ENCODE data around the gene WDR7. TPM values are rescaled to one million over a fixed set of nuclear protein-coding genes. Genes with fewer than 3 reads are reported as not detected.

WDR7 gene
- total RNA-seq, 1 experiment from 2014 or later = 7.8 TPM

DNA sequence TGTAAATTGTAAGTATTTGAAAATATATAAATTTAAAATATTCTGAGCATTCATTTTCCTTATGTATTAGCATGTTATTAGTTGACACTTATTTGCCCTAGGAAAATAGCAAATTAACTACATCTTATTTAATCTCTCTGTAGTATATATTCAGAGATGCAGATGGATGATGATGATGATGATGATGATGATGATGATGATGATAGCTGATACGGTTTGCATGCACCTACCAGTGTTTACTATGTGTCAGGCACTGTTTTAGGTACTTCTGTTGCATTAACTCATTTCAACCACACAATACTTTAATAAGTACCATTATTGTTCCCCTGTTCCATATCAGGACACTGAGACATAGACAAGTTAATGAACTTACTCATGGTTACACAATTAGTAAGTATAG lies 304.3 kb downstream of the WDR7 start:
- BruUV-seq (replicated peaks) = no TSS peak
- TF ChIP-seq, protein P1, sequence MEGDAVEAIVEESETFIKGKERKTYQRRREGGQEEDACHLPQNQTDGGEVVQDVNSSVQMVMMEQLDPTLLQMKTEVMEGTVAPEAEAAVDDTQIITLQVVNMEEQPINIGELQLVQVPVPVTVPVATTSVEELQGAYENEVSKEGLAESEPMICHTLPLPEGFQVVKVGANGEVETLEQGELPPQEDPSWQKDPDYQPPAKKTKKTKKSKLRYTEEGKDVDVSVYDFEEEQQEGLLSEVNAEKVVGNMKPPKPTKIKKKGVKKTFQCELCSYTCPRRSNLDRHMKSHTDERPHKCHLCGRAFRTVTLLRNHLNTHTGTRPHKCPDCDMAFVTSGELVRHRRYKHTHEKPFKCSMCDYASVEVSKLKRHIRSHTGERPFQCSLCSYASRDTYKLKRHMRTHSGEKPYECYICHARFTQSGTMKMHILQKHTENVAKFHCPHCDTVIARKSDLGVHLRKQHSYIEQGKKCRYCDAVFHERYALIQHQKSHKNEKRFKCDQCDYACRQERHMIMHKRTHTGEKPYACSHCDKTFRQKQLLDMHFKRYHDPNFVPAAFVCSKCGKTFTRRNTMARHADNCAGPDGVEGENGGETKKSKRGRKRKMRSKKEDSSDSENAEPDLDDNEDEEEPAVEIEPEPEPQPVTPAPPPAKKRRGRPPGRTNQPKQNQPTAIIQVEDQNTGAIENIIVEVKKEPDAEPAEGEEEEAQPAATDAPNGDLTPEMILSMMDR (IDR thresholded peaks at IDR 0.05; ENCODE audit: insufficient read depth in 1 of 2, low read depth in 1 of 2, low read length in 1 of 2, severe bottlenecking in 1 of 2, unreplicated experiment in 1 of 2) = no peak
- H3K27ac Mint-ChIP-seq (ENCODE audit: unreplicated experiment) = no peak overlapping the region
- Histone ChIP-seq H3K9me3 (no peaks in the 10 kb centered on the region), H3K36me3 (ENCODE audit: control insufficient read depth, insufficient read depth, low read length) (no peaks in the 10 kb centered on the region), H3K4me1 (no peaks in the 10 kb centered on the region), H3K4me3 (ENCODE audit: low read depth, low read length) (no peak overlapping the region), H3K27me3 (replicated peaks; ENCODE audit: control insufficient read depth, insufficient read depth, low read length) (no peaks in the 10 kb centered on the region)
- DNase-seq = no peak
- no peaks in the 10 kb centered on the region for H3K36me3 Mint-ChIP-seq (ENCODE audit: insufficient read depth, unreplicated experiment)
- H3K9me3 Mint-ChIP-seq (ENCODE audit: unreplicated experiment) = no peaks in the 10 kb centered on the region
- POLR2A ChIA-PET = no interaction called here
- CTCF ChIA-PET = no interaction called here
- intact Hi-C loops (cut with micrococcal nuclease; ENCODE audit: unreplicated experiment) = no loop called here
- H3K4me3 Mint-ChIP-seq (ENCODE audit: unreplicated experiment) = no peak overlapping the region
- H3K27me3 Mint-ChIP-seq (ENCODE audit: insufficient read depth, unreplicated experiment) = no peaks in the 10 kb centered on the region
- H3K4me1 Mint-ChIP-seq (ENCODE audit: low read depth, unreplicated experiment) = no peaks in the 10 kb centered on the region

- intact Hi-C loops (cut with micrococcal nuclease; ENCODE audit: unreplicated experiment) = no loop called here
- Mint-ChIP-seq H3K27me3 (ENCODE audit: insufficient read depth, unreplicated experiment) (no peaks in the 10 kb centered on the region), H3K4me3 (ENCODE audit: unreplicated experiment) (no peak overlapping the region), H3K9me3 (ENCODE audit: unreplicated experiment) (no peaks in the 10 kb centered on the region), H3K27ac (ENCODE audit: unreplicated experiment) (no peak overlapping the region), H3K36me3 (ENCODE audit: insufficient read depth, unreplicated experiment) (no peaks in the 10 kb centered on the region), H3K4me1 (ENCODE audit: low read depth, unreplicated experiment) (no peaks in the 10 kb centered on the region)
- Histone ChIP-seq H3K36me3 (ENCODE audit: control insufficient read depth, insufficient read depth, low read length) (no peaks in the 10 kb centered on the region), H3K9me3 (no peaks in the 10 kb centered on the region), H3K4me1 (no peaks in the 10 kb centered on the region), H3K27me3 (replicated peaks; ENCODE audit: control insufficient read depth, insufficient read depth, low read length) (no peaks in the 10 kb centered on the region), H3K4me3 (ENCODE audit: low read depth, low read length) (no peak overlapping the region)
- ChIA-PET POLR2A (no interaction called here), CTCF (no interaction called here)
- BruUV-seq (replicated peaks) = no TSS peak
- DNase-seq = no peak
- TF ChIP-seq, protein P1 (IDR thresholded peaks at IDR 0.05; ENCODE audit: insufficient read depth in 1 of 2, low read depth in 1 of 2, low read length in 1 of 2, severe bottlenecking in 1 of 2, unreplicated experiment in 1 of 2) = no peak
Observed at GRCh38 chr18:56959120-56959519, 308.0 kb downstream of the WDR7 start.

GRCh38 chr18:56962322-56962721 lies 311.2 kb downstream of the WDR7 start:
- Mint-ChIP-seq H3K4me1 (ENCODE audit: low read depth, unreplicated experiment) (no peaks in the 10 kb centered on the region), H3K4me3 (ENCODE audit: unreplicated experiment) (no peak overlapping the region), H3K27ac (ENCODE audit: unreplicated experiment) (no peak overlapping the region), H3K9me3 (ENCODE audit: unreplicated experiment) (no peaks in the 10 kb centered on the region), H3K27me3 (ENCODE audit: insufficient read depth, unreplicated experiment) (no peaks in the 10 kb centered on the region), H3K36me3 (ENCODE audit: insufficient read depth, unreplicated experiment) (no peaks in the 10 kb centered on the region)
- no peak for DNase-seq
- intact Hi-C loops (cut with micrococcal nuclease; ENCODE audit: unreplicated experiment) = no loop called here
- H3K4me3 ChIP-seq (ENCODE audit: low read depth, low read length) = no peak overlapping the region
- no peaks in the 10 kb centered on the region for H3K27me3 ChIP-seq (replicated peaks; ENCODE audit: control insufficient read depth, insufficient read depth, low read length)
- POLR2A ChIA-PET = no interaction called here
- CTCF ChIA-PET = no interaction called here
- no peaks in the 10 kb centered on the region for H3K4me1 ChIP-seq
- TF ChIP-seq, protein P1 (IDR thresholded peaks at IDR 0.05; ENCODE audit: insufficient read depth in 1 of 2, low read depth in 1 of 2, low read length in 1 of 2, severe bottlenecking in 1 of 2, unreplicated experiment in 1 of 2) = no peak
- H3K36me3 ChIP-seq (ENCODE audit: control insufficient read depth, insufficient read depth, low read length) = no peaks in the 10 kb centered on the region
- H3K9me3 ChIP-seq = no peaks in the 10 kb centered on the region
- no TSS peak for BruUV-seq (replicated peaks)
